ENCODE results near the gene CAPN3.

DNA sequence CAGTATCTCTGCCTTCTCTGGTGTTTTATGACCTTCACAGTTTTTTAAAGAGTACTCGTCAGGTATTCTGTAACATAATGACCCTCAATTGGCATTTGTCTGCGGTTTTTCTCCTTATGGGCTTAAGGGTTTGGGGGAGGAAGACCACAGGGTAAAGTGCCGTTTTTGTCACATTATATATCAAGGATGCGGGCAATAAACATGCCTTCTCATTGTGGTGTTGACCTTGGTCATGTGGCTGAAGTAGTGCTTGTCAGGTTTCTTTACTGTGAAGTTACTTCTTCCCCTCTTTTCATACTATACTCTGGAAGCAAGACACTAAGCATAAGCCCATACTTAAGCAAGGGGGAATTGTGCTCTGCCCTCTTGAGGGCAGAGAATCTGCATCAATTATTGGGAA lies 16.6 kb downstream of the CAPN3 start:
- TF ChIP-seq, protein P1, sequence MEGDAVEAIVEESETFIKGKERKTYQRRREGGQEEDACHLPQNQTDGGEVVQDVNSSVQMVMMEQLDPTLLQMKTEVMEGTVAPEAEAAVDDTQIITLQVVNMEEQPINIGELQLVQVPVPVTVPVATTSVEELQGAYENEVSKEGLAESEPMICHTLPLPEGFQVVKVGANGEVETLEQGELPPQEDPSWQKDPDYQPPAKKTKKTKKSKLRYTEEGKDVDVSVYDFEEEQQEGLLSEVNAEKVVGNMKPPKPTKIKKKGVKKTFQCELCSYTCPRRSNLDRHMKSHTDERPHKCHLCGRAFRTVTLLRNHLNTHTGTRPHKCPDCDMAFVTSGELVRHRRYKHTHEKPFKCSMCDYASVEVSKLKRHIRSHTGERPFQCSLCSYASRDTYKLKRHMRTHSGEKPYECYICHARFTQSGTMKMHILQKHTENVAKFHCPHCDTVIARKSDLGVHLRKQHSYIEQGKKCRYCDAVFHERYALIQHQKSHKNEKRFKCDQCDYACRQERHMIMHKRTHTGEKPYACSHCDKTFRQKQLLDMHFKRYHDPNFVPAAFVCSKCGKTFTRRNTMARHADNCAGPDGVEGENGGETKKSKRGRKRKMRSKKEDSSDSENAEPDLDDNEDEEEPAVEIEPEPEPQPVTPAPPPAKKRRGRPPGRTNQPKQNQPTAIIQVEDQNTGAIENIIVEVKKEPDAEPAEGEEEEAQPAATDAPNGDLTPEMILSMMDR (conservative IDR thresholded peaks at IDR 0.05; ENCODE audit: low read length), result no peak
- TF ChIP-seq EZH2phosphoT487 (IDR thresholded peaks at IDR 0.05; ENCODE audit: borderline replicate concordance, low read depth, low read length), result no peak
